Progenitor cell of endocrine pancreas (in vitro differentiated cells): ENCODE data around the gene NRXN2. TPM values are rescaled to one million over a fixed set of nuclear protein-coding genes. Genes with fewer than 3 reads are reported as not detected.

ENCODE experiments used
- DNase-seq: peaks from one replicate; pipeline ENCODE4 v3.0.0; 2021; ENCODE audit warnings: low spot score; ENCODE audit not compliant: unreplicated experiment
- H3K27ac Mint-ChIP-seq: 2 replicates; pipeline ENCODE4 v1.8.0; 2021; ENCODE audit warnings: mild to moderate bottlenecking, moderate library complexity, mixed read lengths
- H3K27me3 Mint-ChIP-seq: 2 replicates; pipeline ENCODE4 v1.8.0; 2021; ENCODE audit warnings: mixed read lengths
- H3K36me3 Mint-ChIP-seq: 2 replicates; pipeline ENCODE4 v1.8.0; 2022; ENCODE audit warnings: mixed read lengths; ENCODE audit not compliant: insufficient read depth
- H3K4me1 Mint-ChIP-seq: 2 replicates; pipeline ENCODE4 v1.8.0; 2021; ENCODE audit warnings: low read depth, mixed read lengths
- H3K4me3 Mint-ChIP-seq: 2 replicates; pipeline ENCODE4 v1.8.0; 2021; ENCODE audit warnings: low read depth, mild to moderate bottlenecking, moderate library complexity, mixed read lengths
- H3K9me3 Mint-ChIP-seq: 2 replicates; pipeline ENCODE4 v1.8.0; 2021; ENCODE audit warnings: low read depth, mixed read lengths
- CTCF ChIP-seq: fragments of 200-600 bp; sonication (generic); IDR thresholded peaks from one replicate; pipeline ENCODE4 v1.5.0; 2021; ENCODE audit warnings: antibody characterized with exemption, mild to moderate bottlenecking; ENCODE audit not compliant: unreplicated experiment
- total RNA-seq: library from RNA; stranded (reverse); gene quantifications from 2 replicates; pipeline ENCODE4 v1.2.1, GENCODE V29; 2021

The NRXN2 gene
- total RNA-seq, 1 donor from 2014 or later = 0.17 TPM

GRCh38 chr11:64724863-64725532, 2.0 kb upstream of the NRXN2 start:
- TF ChIP-seq CTCF = no peak
- no peaks in the 10 kb centered on the region for H3K4me1 Mint-ChIP-seq
- H3K36me3 Mint-ChIP-seq = no peaks in the 10 kb centered on the region
- no peak overlapping the region for H3K27ac Mint-ChIP-seq
- H3K27me3 Mint-ChIP-seq = peaks cover 68% of the 10 kb centered on the region
- DNase-seq = no peak
- H3K4me3 Mint-ChIP-seq = no peak overlapping the region
- no peaks in the 10 kb centered on the region for H3K9me3 Mint-ChIP-seq

- no peak for TF ChIP-seq CTCF
- peak overlapping the region; percentile 50 for H3K4me3 Mint-ChIP-seq
- no peak for DNase-seq
- no peaks in the 10 kb centered on the region for H3K4me1 Mint-ChIP-seq
- H3K36me3 Mint-ChIP-seq = no peaks in the 10 kb centered on the region
- H3K27me3 Mint-ChIP-seq = peaks cover 72% of the 10 kb centered on the region
- H3K27ac Mint-ChIP-seq = no peak overlapping the region
- H3K9me3 Mint-ChIP-seq = no peaks in the 10 kb centered on the region
Observed at GRCh38 chr11:64723907-64724862, 1.2 kb upstream of the NRXN2 start.

- Mint-ChIP-seq H3K4me1 (no peaks in the 10 kb centered on the region), H3K36me3 (no peaks in the 10 kb centered on the region), H3K27ac (no peak overlapping the region), H3K27me3 (peaks cover 77% of the 10 kb centered on the region), H3K4me3 (peak overlapping the region; percentile 30), H3K9me3 (no peaks in the 10 kb centered on the region)
- TF ChIP-seq CTCF = no peak
- no peak for DNase-seq
Observed at GRCh38 chr11:64722141-64723065, 594 bp downstream of the NRXN2 start.

- DNase-seq = no peak
- H3K4me1 Mint-ChIP-seq = no peaks in the 10 kb centered on the region
- H3K9me3 Mint-ChIP-seq = no peaks in the 10 kb centered on the region
- peaks cover 79% of the 10 kb centered on the region for H3K27me3 Mint-ChIP-seq
- H3K4me3 Mint-ChIP-seq = no peak overlapping the region
- H3K36me3 Mint-ChIP-seq = no peaks in the 10 kb centered on the region
- H3K27ac Mint-ChIP-seq = no peak overlapping the region
- no peak for TF ChIP-seq CTCF
Observed at GRCh38 chr11:64721359-64721699, 1.7 kb downstream of the NRXN2 start.
